ENCODE results near the gene PRDM16. TPM values are rescaled to one million over a fixed set of nuclear protein-coding genes. Genes with fewer than 3 reads are reported as not detected.

The PRDM16 gene
- total RNA-seq (1 to 10 TPM in 1 of 4 donors, under 1 TPM in 3; 0.20 to 1.2 (median 0.50) TPM), polyA plus RNA-seq (under 1 TPM; 0.04 to 0.31 (median 0.20) TPM)
- long read RNA-seq, donor 1: 0 reads
- long read RNA-seq, donor 2: 0 reads

- peak within 1 kb of the TSS; percentile 78 for H3K4me3 ChIP-seq
- peaks cover 2% of the 10 kb centered on the region for H3K4me1 ChIP-seq
- ATAC-seq (no peak), DNase-seq (peak; percentile 21 to 55)
- intact Hi-C loops (cut with DNase I): loop anchor here (5.0 kb wide), 2 partner anchors 214 to 354 kb away; no protein-coding TSS in a partner anchor
- no peaks in the 10 kb centered on the region for H3K9me3 ChIP-seq
- no peak within 1 kb of the TSS for H3K27ac ChIP-seq
- WGBS, 3 donors: 0 to 1% (median 1%) methylated on average over 60 to 106 of the region's 106 CpGs
- TF ChIP-seq CTCF (IDR thresholded peaks at IDR 0.05): no peak
- H3K27me3 ChIP-seq (ENCODE audit: insufficient read depth in 3 of 3, low read length in 2 of 3): peaks cover 0 to 89% (median 24%) of the 10 kb centered on the region in 3 donors
- H3K36me3 ChIP-seq (ENCODE audit: insufficient read depth in 1 of 2, low read depth in 1 of 2): no peaks in the 10 kb centered on the region
These were observed at the start of gene PRDM16 for GRCh38 chr1:3068564-3069431. Gene PRDM16 (plus strand): TSS chr1:3069203. CDS start chr1:3069260, 57 bp downstream.

GRCh38 chr1:3019516-3020051 lies 49.4 kb upstream of the PRDM16 start:
- Histone ChIP-seq H3K27ac (no peak overlapping the region), H3K9me3 (no peaks in the 10 kb centered on the region), H3K36me3 (ENCODE audit: insufficient read depth in 1 of 2, low read depth in 1 of 2) (no peaks in the 10 kb centered on the region), H3K4me1 (no peaks in the 10 kb centered on the region), H3K27me3 (ENCODE audit: insufficient read depth in 3 of 3, low read length in 2 of 3) (peaks cover 0 to 31% (median 4%) of the 10 kb centered on the region in 3 donors), H3K4me3 (no peak overlapping the region)
- DNase-seq (no peak), ATAC-seq (no peak)
- no peak for TF ChIP-seq CTCF (IDR thresholded peaks at IDR 0.05)
- 91 to 95% (median 93%) methylated on average over 24 of the region's 24 CpGs for WGBS, 3 donors
- intact Hi-C loops (cut with DNase I): no loop called here

- H3K27ac ChIP-seq: no peak overlapping the region
- no peaks in the 10 kb centered on the region for H3K36me3 ChIP-seq (ENCODE audit: insufficient read depth in 1 of 2, low read depth in 1 of 2)
- H3K4me3 ChIP-seq: no peak overlapping the region
- H3K4me1 ChIP-seq: no peaks in the 10 kb centered on the region
- 93 to 94% (median 93%) methylated on average over 12 of the region's 12 CpGs for WGBS, 3 donors
- intact Hi-C loops (cut with DNase I): no loop called here
- peaks cover 0 to 23% (median 4%) of the 10 kb centered on the region in 3 donors for H3K27me3 ChIP-seq (ENCODE audit: insufficient read depth in 3 of 3, low read length in 2 of 3)
- no peak for TF ChIP-seq CTCF (IDR thresholded peaks at IDR 0.05)
- ATAC-seq (no peak), DNase-seq (no peak)
- H3K9me3 ChIP-seq: no peaks in the 10 kb centered on the region
These were observed 48.6 kb upstream of the PRDM16 start for GRCh38 chr1:3020263-3020909.

GRCh38 chr1:3021233-3021671 lies 47.8 kb upstream of the PRDM16 start, which contains the start of gene ACTRT2:
Gene ACTRT2 (plus strand): TSS chr1:3021467. CDS start chr1:3021687, 220 bp downstream.
- H3K9me3 ChIP-seq: no peaks in the 10 kb centered on the region
- H3K27ac ChIP-seq: no peak within 1 kb of the TSS
- DNase-seq: no peak
- WGBS, 3 donors: 60 to 73% (median 68%) methylated on average over 8 of the region's 8 CpGs
- H3K4me3 ChIP-seq: no peak within 1 kb of the TSS
- intact Hi-C loops (cut with DNase I): no loop called here
- no peak for TF ChIP-seq CTCF (IDR thresholded peaks at IDR 0.05)
- ATAC-seq: no peak
- H3K4me1 ChIP-seq: no peaks in the 10 kb centered on the region
- no peaks in the 10 kb centered on the region for H3K36me3 ChIP-seq (ENCODE audit: insufficient read depth in 1 of 2, low read depth in 1 of 2)
- peaks cover 0 to 16% (median 1%) of the 10 kb centered on the region in 3 donors for H3K27me3 ChIP-seq (ENCODE audit: insufficient read depth in 3 of 3, low read length in 2 of 3)
